NCI-H1105 treated with DMSO at 0.1 percent for 48 hours (cell line): ENCODE results near the gene ASGR2.

Experiments used
- DNase-seq: peaks from one replicate; lab custom pipeline; 2025; lab: John Stamatoyannopoulos, UW

The ASGR2 gene

DNA sequence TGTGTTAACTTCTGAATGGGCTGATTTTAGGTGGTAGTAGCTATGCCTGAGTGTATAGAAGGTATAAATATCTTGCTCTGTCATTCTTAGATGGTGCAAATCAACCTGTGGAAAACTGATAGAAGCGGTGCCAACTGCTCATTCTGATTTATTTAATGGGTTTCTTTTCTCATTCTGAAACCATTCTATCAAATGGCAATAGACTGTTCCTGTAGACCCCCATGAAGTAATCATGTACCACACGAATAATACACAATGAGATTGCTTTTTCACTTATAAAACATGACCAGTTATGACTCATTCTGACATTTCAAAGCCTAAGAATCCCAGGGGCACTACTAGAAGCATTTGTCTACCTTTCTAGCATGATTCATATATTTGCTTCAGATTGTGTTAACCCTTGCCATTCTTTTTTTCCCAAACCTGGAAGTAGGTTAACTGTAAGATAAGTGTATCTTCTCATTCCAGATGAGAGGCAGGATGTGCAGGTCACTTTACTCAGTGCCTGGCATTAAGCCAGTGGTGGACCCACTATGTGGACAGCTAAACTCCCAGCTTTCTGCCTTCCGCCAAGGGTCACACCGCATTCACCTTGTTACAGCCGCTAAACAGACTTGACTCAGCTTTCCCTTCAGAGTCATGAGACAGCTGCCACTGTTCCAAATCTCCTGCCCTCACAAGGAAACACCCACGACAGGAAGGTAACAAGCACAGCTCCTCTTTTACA, 54.3 kb downstream of the ASGR2 start:
- DNase-seq: no peak

DNA sequence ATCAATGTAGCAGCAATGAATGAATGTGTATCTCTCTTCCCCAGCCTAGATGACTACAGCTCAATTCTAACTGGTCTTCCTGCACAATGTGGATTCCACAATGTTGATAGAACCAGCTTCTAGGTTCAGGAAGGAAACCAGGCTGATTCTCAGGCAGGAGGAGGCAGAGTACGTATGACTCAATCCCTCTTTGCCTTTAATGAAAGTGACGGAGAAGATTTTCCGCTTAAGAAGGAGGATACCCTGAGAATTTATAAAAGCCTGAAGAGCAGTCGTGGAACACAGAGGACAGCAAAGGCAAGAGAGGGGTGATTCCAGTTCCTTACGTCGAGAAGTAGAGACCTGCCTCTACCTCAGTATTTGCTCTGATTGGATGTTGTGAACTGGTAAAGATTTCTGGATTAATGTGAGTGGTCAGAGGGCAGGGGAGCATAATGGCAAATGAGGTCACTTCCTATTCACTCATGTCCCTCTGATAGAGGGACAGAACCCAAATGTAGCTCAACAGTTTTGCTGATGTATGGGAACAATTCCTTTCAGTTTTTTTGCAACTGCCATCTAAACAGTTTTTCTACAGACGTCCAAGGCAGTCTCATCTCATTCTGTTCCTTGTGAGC, 55.7 kb downstream of the ASGR2 start:
- no peak for DNase-seq

DNA sequence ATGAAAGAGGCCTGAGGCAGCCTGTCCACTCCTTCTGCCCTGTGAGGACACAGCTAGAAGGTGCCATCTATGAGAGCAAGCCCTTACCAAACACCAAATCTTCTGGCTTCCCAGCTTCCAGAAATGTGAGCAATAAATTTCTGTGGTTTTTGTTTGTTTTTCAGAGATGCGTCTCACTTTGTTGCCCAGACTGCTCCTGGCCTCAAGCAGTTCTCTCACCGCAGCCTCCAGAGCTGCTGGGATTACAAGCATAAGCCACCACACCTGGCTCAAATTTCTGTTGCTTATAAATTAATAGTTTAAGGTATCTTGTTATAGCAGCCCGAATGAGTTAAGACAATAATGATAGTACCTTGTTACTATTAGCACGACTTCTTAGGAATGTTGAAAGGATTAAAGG, 58.2 kb downstream of the ASGR2 start:
- no peak for DNase-seq
